GM19438 (cell line): ENCODE results near the gene AJAP1.
"Not testable (repeated sequence)": the region's sequence is repeated elsewhere in the genome, so short reads cannot be mapped to it uniquely, and the experiment has no call there.

Experiments used
- ATAC-seq: cut with Tn5 transposase; IDR thresholded peaks from one replicate; pipeline ENCODE4 v1.9.1; 2021; ENCODE audit warnings: low read depth; ENCODE audit not compliant: unreplicated experiment

The AJAP1 gene

DNA sequence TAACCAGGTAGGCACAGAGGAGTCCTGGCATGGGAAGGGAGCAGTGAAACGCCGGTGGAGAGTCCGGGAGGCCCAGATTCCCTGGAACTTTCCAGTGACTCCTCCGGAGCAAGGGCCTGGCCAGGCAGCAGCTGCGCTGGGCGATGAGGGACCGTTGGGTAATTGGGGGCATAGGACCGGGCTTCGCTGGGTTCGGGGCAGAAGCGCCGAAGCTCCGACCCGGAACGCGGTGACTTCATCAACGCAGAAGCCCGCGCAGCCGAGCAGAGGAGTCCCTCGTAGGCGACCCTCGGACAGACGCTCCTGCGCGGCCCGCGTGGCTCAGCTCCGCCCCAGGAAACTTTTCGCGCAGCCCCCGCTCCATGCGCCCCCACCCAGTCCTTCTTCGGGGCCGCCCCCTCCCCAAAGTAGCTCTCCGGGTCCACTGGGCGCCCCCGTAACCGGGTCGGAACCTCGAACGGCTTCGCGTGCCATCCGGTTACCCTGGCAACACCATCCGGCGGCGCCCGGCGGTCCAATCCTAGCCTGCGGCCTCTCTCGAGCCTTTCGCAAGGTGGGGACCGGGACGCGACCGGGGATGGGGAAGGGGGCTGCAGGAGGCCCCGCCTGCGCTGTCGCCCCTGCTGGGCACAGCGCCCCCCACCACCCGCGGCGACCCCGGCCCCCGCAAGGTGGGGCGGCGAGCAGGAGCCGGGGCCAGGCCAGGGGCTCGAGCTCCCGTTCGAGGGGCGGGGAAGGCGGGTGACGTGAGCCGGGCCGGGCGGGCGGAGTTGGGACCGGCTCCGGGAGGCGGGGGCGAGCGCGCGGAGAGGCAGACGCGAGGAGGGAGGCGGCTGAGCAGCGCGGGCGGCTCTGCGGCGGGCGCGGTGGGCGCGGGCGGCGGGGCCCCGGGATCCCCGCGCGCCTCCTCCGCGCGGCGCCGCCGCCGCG is at the start of gene AJAP1:
TSS of gene AJAP1 (plus strand) at position 814 of the 930 bp plus-strand sequence. CDS start 817 bp downstream, outside the sequence.
- ATAC-seq = no peak

- no peak for ATAC-seq
These were observed 49.3 kb upstream of the AJAP1 start for GRCh38 chr1:4605158-4605557.

DNA sequence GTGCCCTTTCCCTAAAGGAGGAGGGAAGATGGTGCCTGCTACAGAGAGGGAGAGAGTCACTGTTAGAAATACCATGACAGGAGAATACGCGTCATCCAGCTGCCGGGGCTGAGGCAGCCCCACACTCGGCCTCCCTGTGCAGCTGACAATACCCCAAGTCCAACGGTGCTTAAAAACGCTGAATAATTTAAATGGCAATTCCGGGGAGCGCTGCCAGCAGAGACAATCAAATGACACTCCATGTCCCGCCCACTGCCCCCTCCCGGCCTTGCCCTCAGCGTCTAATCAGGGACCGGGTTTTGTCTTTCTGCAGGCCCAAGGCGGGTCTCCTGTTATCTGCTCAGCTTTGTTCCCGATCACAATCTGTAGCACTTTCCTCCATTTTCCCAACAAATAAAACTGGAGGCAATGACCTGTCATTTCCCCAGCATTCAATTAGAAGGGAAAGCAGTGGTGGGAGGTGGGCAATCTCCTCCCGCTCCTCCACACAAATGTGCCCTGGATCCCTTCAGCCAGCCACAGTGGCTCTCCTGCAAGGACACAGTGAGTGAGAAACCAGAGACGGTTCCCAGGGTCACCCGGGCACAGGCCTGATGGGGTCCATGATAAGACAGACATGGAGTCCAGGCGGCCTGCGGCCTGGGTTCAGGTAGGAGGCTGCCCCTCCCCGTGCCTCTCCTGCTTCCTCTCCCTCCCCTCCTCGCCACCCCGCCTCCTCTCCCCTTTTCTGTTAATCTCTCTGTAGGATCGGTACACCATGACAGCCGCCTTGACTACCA is 42.7 kb upstream of the AJAP1 start:
- no peak for ATAC-seq

GRCh38 chr1:4612991-4613390 is 41.4 kb upstream of the AJAP1 start:
- no peak for ATAC-seq

- ATAC-seq = no peak
These were observed 40.6 kb upstream of the AJAP1 start for GRCh38 chr1:4613606-4614370.

DNA sequence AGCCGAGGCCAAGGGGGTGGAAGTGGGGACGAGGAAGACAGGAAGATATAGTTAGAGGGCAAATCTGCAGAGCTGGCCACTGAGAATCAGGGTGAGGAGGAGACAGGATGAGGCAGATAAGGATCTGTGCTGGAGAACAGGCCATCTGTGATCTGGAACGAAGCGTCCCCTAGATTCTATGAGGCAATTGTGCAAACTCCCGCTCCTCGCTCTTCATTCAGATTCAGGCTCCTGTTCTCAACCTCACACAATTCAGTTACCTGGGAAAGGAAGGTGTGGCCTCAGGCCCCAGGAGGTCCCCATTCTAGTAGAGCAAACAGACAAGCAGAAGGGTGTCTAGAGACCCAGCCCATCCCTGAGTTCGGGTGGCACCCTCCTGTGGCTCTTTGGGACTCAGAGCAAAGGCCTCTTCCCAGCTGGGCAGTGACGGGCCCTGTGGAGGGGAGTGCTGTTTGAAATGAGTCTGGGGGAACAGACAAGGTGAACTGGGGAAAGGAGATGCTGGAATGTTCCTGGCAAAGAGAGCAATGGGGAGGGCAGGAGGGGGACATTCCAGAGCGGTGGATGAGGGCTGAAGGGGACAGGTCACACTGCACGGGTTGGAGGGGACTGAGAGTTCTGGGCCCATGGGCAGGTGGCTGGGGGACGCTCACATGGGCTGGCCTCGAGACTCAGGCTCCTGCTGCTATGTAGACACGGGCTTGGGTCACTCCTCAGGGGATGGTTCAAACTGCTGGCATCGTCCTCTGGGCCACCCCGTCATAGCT is 39.9 kb upstream of the AJAP1 start:
- no peak for ATAC-seq

- no peak for ATAC-seq
These were observed 39.3 kb upstream of the AJAP1 start for GRCh38 chr1:4615138-4615470.

- no peak for ATAC-seq
These were observed 38.9 kb upstream of the AJAP1 start for GRCh38 chr1:4615501-4615900.

DNA sequence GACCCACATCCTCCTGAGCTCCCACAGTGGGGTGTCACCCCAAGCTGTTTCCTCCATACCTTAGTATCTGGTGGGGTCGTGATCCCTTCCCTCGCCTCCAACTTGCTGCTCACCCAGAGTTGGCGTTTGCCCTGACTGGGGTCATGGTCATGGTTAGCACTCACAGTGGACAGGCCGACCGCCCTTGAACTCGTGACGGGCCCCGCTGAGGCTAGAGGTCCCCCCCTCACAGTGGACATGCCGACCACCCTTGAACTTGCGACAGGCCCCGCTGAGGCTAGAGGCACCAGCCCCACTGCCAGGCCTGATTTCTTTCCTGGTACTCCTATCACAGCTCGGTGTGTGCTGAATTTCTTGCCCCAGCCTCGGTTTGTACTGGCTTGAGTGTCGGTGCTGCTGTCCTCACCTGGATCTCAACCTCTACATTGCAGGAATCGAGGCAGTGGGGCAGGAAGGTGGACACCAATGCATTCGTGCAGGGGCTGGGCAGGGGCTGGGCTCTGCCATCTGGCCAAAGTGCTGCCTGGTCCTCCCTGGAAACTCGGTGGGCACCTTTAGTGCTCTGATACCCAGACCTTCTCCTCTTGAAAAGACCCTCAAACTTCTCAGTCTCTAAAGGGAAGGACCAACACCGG is 37.5 kb upstream of the AJAP1 start:
- no peak for ATAC-seq

GRCh38 chr1:4617506-4617905 is 36.9 kb upstream of the AJAP1 start:
- no peak for ATAC-seq

- not testable (repeated sequence) for ATAC-seq
These were observed 35.6 kb upstream of the AJAP1 start for GRCh38 chr1:4618827-4619226.

DNA sequence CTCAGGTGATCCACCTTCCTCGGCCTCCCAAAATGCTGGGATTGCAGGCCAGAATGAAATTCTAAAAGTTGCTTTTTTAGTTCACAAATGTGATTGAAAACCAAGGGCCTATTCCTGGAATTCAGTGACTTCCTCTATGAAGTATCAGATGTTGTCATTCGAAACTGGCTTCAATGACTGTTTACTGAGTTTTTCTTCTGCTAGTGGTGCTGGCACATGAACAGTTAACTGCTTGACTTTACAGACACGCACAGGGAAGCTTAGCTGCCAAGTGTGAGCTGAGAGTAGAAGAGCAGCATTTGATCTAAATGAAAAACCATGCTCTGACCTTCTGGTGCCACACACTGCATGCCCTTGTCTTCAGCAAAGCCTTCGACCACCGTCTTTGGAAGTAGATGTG is 32.8 kb upstream of the AJAP1 start:
- ATAC-seq = no peak

- no peak for ATAC-seq
These were observed 31.6 kb upstream of the AJAP1 start for GRCh38 chr1:4622821-4623220.

DNA sequence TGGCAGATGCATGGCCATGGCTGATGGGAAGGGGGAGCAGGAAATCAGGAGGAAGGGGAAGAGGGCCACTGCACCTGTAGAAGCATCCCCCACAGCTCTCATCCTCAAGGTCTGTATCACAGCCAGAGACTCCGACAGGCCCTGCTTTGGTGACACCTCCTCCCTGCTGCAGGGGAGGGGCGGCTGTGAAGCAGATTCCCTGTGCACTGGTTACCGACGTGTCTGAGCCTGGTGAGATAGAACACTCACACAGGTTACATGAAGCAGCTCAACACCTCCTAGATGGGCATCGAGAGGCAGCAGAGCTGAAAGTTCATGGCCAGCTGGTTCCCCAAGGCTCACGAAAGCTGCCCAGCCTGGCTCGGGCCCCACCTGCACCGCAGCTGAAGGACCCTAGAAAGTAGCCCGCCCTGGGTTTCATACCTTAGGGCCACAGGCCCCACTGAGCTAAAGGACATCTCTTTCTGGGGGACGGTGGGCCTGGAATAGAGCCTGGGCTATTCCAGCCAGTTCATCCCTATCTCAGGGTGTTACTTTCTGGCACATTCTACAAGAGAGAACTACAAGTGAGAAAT is 30.2 kb upstream of the AJAP1 start:
- ATAC-seq = no peak

GRCh38 chr1:4624801-4625200 is 29.6 kb upstream of the AJAP1 start:
- no peak for ATAC-seq

DNA sequence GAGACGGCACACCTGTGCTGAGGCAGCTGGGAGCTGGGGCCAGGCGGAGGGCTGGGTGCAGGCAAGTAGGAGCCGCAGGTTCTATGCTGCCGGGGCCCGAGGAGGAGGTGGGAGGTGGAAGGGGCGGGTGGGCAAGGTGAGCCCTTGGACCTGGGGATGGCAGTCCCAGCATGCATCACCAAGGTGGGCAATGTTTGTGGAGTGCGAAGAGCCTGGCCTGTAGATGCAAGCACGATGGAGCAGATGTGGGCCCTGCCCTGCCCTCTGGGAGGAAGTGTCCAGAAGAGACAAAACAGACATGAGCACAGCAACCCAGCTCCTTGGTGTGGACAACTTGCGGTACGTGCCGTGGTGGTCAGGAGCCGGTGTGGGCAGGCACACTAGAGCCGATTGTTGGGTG is 28.3 kb upstream of the AJAP1 start:
- ATAC-seq = no peak

GRCh38 chr1:4626560-4627319 is 27.7 kb upstream of the AJAP1 start:
- ATAC-seq = no peak

GRCh38 chr1:4627353-4627752 is 27.1 kb upstream of the AJAP1 start:
- ATAC-seq = no peak

DNA sequence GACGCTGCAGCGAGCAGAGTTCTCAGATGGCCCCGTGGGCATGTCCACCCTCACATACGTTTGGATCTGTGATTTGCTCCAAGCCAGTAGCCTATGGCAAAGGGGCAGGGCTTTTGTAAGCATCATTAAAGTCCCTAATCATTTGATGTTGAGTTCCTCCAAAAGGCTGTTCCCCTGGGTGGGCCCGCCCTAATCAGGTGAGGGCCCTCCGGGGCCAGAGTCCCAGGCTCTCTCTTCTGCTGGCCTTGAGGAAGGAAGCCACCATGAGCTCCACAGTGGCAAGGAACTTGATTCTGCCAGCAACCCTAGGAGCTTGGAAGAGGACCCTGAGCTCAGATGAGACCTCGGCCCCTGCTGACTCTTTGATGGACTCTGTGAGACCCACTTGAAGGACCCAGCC is 25.4 kb upstream of the AJAP1 start:
- no peak for ATAC-seq
